HepG2 (cell line): Measurements from ENCODE around the gene FKBP1C. TPM values are rescaled to one million over a fixed set of nuclear protein-coding genes. Genes with fewer than 3 reads are reported as not detected.

Experiments
- ATAC-seq: fragments of 200-7000 bp; cut with Tn5 transposase; 3 replicates; pipeline ENCODE4 v1.9.1; 2020; ENCODE audit warnings: mild to moderate bottlenecking, moderate library complexity
- BruUV-seq: library from RNA; stranded (reverse); fragments of 400-500 nt; replicated peaks from 2 replicates; lab custom pipeline; 2021; lab: Mats Ljungman, UMichigan
- CTCF ChIA-PET: fragments of 300-600 bp; formaldehyde crosslinking; extraction: SDS; loops from one replicate; lab custom pipeline; 2021; ENCODE audit warnings: low total read pairs, inconsistent platforms, low intra/inter-chr PET ratio; lab: Yijun Ruan, JAX
- POLR2A ChIA-PET: fragments of 350-600 bp; sonication (Branson Sonifier 250); formaldehyde crosslinking; loops from one replicate; lab custom pipeline; 2020; ENCODE audit warnings: antibody characterized with exemption, inconsistent platforms; lab: Yijun Ruan, JAX
- DNase-seq: peaks from one replicate; pipeline ENCODE4 v3.0.0-alpha.2; 2015; ENCODE audit warnings: low spot score
- FAIRE-seq: peaks from 3 replicates; lab custom pipeline; 2011; peaks lifted over from hg19 to GRCh38; lab: Jason Lieb, UNC
- H2AFZ ChIP-seq: one replicate; pipeline ENCODE4 v1.6.1; 2011; ENCODE audit warnings: low read length, inconsistent platforms
- H3K27ac ChIP-seq: fragments of 300-600 bp; 3 replicates; pipeline ENCODE4 v1.8.0; 2011; ENCODE audit warnings: mixed run types, mild to moderate bottlenecking, mixed read lengths, low read length, inconsistent platforms; ENCODE audit not compliant: insufficient read depth; ENCODE audit errors: extremely low read length
- H3K27me3 ChIP-seq, 2 experiments: fragments of 200-600 bp in 1 of 2; 2 replicates in 1 of 2; 3 replicates in 1 of 2; pipeline versions ENCODE4 v1.6.0 to v1.8.0; 2011; ENCODE audit warnings: low read length in 2 of 2, mild to moderate bottlenecking in 2 of 2, moderate library complexity in 2 of 2, inconsistent platforms in 1 of 2; ENCODE audit not compliant: insufficient read depth in 2 of 2, control insufficient read depth in 1 of 2
- H3K36me3 ChIP-seq, 2 experiments: fragments of 200-600 bp in 1 of 2; replicated peaks in 1 of 2; 2 replicates in 1 of 2; 3 replicates in 1 of 2; pipeline versions ENCODE4 v1.5.1 to v1.8.0; 2011; ENCODE audit warnings: low read length in 2 of 2, inconsistent platforms in 1 of 2; ENCODE audit not compliant: insufficient read depth in 2 of 2, control insufficient read depth in 1 of 2
- H3K4me1 ChIP-seq: 2 replicates; pipeline ENCODE4 v1.5.1; 2012; ENCODE audit warnings: low read length, inconsistent platforms; ENCODE audit not compliant: insufficient read depth
- H3K4me2 ChIP-seq: 2 replicates; pipeline ENCODE4 v1.6.0; 2011; ENCODE audit warnings: low read depth, low read length, inconsistent platforms
- H3K4me3 ChIP-seq, 3 experiments: fragments of 200-600 bp in 1 of 3; sonication (generic), shearing (Covaris generic) in 1 of 3; replicated peaks in 1 of 3; 2 replicates each; pipeline ENCODE4 v1.5.1; 2011 to 2016; ENCODE audit warnings: low read length in 3 of 3, inconsistent platforms in 2 of 3, low read depth in 2 of 3, mild to moderate bottlenecking in 2 of 3, control low read depth in 1 of 3, mixed read lengths in 1 of 3; ENCODE audit not compliant: insufficient read depth in 1 of 3
- H3K79me2 ChIP-seq: one replicate; pipeline ENCODE4 v1.6.1; 2011; ENCODE audit warnings: low read length, inconsistent platforms; ENCODE audit not compliant: insufficient read depth
- H3K9ac ChIP-seq: 2 replicates; pipeline ENCODE4 v1.6.0; 2011; ENCODE audit warnings: mild to moderate bottlenecking, low read depth, low read length, inconsistent platforms; ENCODE audit not compliant: insufficient read depth
- H3K9me3 ChIP-seq: 2 replicates; pipeline ENCODE4 v1.5.1; 2012; ENCODE audit warnings: mild to moderate bottlenecking, low read length
- H4K20me1 ChIP-seq: 2 replicates; pipeline ENCODE4 v1.6.0; 2011; ENCODE audit warnings: inconsistent platforms, mild to moderate bottlenecking, low read length, moderate library complexity; ENCODE audit not compliant: insufficient read depth
- MYC ChIP-seq: sonication (generic); formaldehyde crosslinking; IDR thresholded peaks from 2 replicates; pipeline ENCODE4 v1.9.0; 2021; ENCODE audit warnings: missing genetic modification reagents, borderline replicate concordance
- ZBTB40 ChIP-seq, 2 experiments: fragments of 450-650 bp in 1 of 2; sonication (generic) in 1 of 2; formaldehyde crosslinking in 1 of 2; IDR thresholded peaks; 2 replicates each; pipeline versions ENCODE4 v1.6.1 to v1.8.0; 2016 to 2022; ENCODE audit warnings: antibody characterized with exemption in 1 of 2, mild to moderate bottlenecking in 1 of 2, missing genetic modification reagents in 1 of 2
- WGBS: methylation state at CpG from one replicate; pipeline ENCODE4 v1.1.6; 2017; ENCODE audit warnings: low lambda C conversion rate; 5-methylcytosine and 5-hydroxymethylcytosine counted together
- in situ Hi-C: cut with HindIII; loops from 2 replicates; pipeline ENCODE4 v1.10.0; 2017; ENCODE audit warnings: low pct_unique_long_range_greater_than_20kb; ENCODE audit not compliant: extremely low pct_ligation_motif_present
- intact Hi-C: fragments of 100-400 bp; cut with micrococcal nuclease; formaldehyde crosslinking; loops from one replicate; pipeline ENCODE4 v1.10.0; 2022; ENCODE audit not compliant: unreplicated experiment
- polyA plus RNA-seq, 8 experiments: library from polyadenylated mRNA; depleted of rRNA in 3 of 8; stranded (reverse) in 7 of 8; unstranded in 1 of 8; fragments of >200 nt; fragmentation: Illumina TruSeq in 4 of 8; extraction: Trizol in 4 of 8; gene quantifications; 2 replicates each; pipeline versions ENCODE4 v1.2.1 to v1.2.3, GENCODE V29; 2011 to 2016; ENCODE audit warnings: low read depth in 4 of 8, missing spikeins in 1 of 8, mixed read lengths in 1 of 8; ENCODE audit not compliant: insufficient read depth in 1 of 8
- total RNA-seq, 5 experiments: library from RNA; depleted of rRNA; stranded (reverse); fragments of >200 nt; fragmentation: Illumina TruSeq; extraction: Trizol; gene quantifications; 2 replicates each; pipeline ENCODE4 v1.2.3, GENCODE V29; 2016; ENCODE audit warnings: low read depth in 1 of 5

The FKBP1C gene
- total and polyA plus RNA-seq, 2 of the 13 experiments (the other 11 are each of a cell fraction or from before 2014, with no cell fraction given), result 0.64 to 3.2 TPM

DNA sequence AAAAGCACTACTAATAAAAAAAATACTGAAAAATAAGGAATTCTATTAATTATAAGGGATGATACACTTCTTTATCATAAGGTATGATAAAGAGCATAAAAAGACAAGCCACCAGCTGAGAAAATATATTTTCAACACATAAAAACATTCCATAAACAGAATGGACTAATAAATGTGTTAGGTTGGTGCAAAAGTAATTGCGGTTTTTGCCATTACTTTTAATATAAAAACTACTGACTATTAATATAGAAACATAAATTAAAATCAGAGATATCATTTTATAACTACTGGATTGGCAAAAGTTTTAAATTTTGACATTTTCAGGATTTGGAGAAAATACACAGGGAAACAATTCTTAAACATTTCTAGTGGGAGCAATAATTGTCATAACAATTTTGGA is 37.1 kb upstream of the FKBP1C start:
- POLR2A ChIA-PET, result no interaction called here
- no peak overlapping the region for H3K9ac ChIP-seq
- H3K36me3 ChIP-seq, result no peaks in the 10 kb centered on the region
- no peaks in the 10 kb centered on the region for H3K79me2 ChIP-seq
- 0% methylated on average over 1 of the region's 1 CpG for WGBS
- H4K20me1 ChIP-seq, result no peaks in the 10 kb centered on the region
- no peaks in the 10 kb centered on the region for H3K27me3 ChIP-seq
- DNase-seq (no peak), ATAC-seq (no peak), FAIRE-seq (no peak)
- H3K9me3 ChIP-seq, result no peaks in the 10 kb centered on the region
- H2AFZ ChIP-seq, result no peak overlapping the region
- BruUV-seq, result no TSS peak
- in situ Hi-C loops, result no loop called here
- no peak overlapping the region for H3K27ac ChIP-seq
- TF ChIP-seq ZBTB40 (IDR thresholded peaks at IDR 0.05) (peak; percentile 89), ZBTB40 (CRISPR knock-in tag; IDR thresholded peaks at IDR 0.05) (no peak), MYC (CRISPR knock-in tag) (no peak)
- CTCF ChIA-PET, result no interaction called here
- H3K4me1 ChIP-seq, result no peaks in the 10 kb centered on the region
- H3K4me3 ChIP-seq, result no peak overlapping the region
- H3K4me2 ChIP-seq, result no peak overlapping the region
- intact Hi-C loops, result no loop called here
